Activated naive CD8-positive, alpha-beta T cell treated with anti-CD3 and anti-CD28 coated beads for 36 hours (primary cell): ENCODE data around the gene STT3A. TPM values are rescaled to one million over a fixed set of nuclear protein-coding genes. Genes with fewer than 3 reads are reported as not detected.
"Not testable (repeated sequence)": the region's sequence is repeated elsewhere in the genome, so short reads cannot be mapped to it uniquely, and the experiment has no call there.

Experiments
- DNase-seq: peaks from one replicate; pipeline ENCODE4 v3.0.0; 2021
- H3K27ac Mint-ChIP-seq: one replicate; pipeline ENCODE4 v1.8.0; 2022; ENCODE audit warnings: mild to moderate bottlenecking, moderate library complexity, mixed read lengths
- H3K27me3 Mint-ChIP-seq: one replicate; pipeline ENCODE4 v1.8.0; 2022; ENCODE audit warnings: mild to moderate bottlenecking, mixed read lengths
- H3K36me3 Mint-ChIP-seq: one replicate; pipeline ENCODE4 v1.8.0; 2021; ENCODE audit warnings: mild to moderate bottlenecking, mixed read lengths
- H3K4me1 Mint-ChIP-seq: one replicate; pipeline ENCODE4 v1.8.0; 2021; ENCODE audit warnings: mixed read lengths
- H3K4me3 Mint-ChIP-seq: one replicate; pipeline ENCODE4 v1.8.0; 2022; ENCODE audit warnings: mild to moderate bottlenecking, moderate library complexity, mixed read lengths
- H3K9me3 Mint-ChIP-seq: one replicate; pipeline ENCODE4 v1.8.0; 2022; ENCODE audit warnings: mixed read lengths
- total RNA-seq, 2 experiments: library from RNA; stranded (reverse); gene quantifications; one replicate each; pipeline ENCODE4 v1.2.3, GENCODE V29; 2021

STT3A gene
- total RNA-seq, 2 experiments from 2014 or later = 107 to 111 TPM

DNA sequence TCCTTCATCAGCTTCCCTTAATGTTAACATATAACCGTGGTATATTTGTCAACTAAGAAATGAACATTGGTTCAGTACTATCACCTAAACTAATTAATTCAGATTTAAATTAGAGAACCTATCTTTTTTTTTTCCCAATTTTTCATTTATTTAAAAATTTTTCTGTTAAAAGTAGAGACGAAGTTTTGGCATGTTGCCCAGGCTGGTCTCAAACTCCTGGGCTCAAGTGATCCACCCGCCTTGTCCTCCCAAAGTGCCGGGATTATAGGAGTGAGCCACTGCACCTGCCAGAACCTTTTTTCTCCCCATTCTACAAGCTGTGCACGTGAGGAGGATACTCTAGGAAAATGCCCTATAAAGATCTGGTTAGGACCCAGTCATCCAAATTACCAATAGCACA is 19.7 kb upstream of the STT3A start:
- no peak overlapping the region for H3K27ac Mint-ChIP-seq

DNA sequence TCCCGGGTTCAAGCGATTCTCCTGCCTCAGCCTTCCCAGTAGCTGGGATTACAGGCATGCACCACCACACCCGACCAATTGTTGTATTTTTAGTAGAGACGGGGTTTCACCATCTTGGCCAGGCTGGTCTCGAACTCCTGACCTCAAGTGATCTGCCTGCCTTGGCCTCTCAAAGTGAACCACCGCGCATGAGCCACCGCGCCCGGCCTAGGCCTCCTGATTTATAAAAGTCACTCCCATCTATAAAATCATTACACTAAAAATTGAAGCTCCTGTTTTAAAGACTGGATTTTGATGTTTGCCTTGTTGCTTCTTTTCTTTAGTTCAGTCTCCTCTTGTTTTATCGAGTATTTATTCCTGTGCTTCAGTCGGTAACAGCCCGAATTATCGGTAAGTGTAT is 15.5 kb upstream of the STT3A start:
- not testable (repeated sequence) for H3K4me1 Mint-ChIP-seq, H3K4me3 Mint-ChIP-seq, H3K27ac Mint-ChIP-seq, DNase-seq, H3K9me3 Mint-ChIP-seq, H3K27me3 Mint-ChIP-seq
- peaks cover 36% of the 10 kb centered on the region for H3K36me3 Mint-ChIP-seq

More for the DNA sequence above, 19.7 kb upstream of the STT3A start:
- no peaks in the 10 kb centered on the region for H3K9me3 Mint-ChIP-seq
- H3K4me3 Mint-ChIP-seq = no peak overlapping the region
- H3K36me3 Mint-ChIP-seq = peaks cover 28% of the 10 kb centered on the region
- peaks cover 20% of the 10 kb centered on the region for H3K4me1 Mint-ChIP-seq
- no peak for DNase-seq
- H3K27me3 Mint-ChIP-seq = no peaks in the 10 kb centered on the region

DNA sequence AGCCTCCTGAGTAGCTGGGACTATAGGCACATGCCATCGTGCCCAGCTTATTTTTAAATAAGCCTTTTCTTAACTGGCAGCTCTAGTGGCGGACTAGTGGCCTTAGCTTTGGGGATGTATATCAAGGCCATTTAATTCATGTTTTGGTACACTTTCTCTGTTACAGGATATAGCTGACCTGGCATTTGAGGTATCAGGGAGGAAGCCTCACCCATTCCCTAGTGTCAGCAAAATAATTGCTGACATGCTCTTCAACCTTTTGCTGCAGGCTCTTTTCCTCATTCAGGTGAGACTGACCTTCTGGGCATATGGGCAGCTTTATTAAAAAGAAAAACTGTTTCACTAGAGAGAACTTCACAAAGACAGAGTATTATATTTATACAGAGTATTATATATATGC is 13.9 kb upstream of the STT3A start:
- Mint-ChIP-seq H3K27ac (no peak overlapping the region), H3K9me3 (no peaks in the 10 kb centered on the region), H3K27me3 (no peaks in the 10 kb centered on the region), H3K36me3 (peaks cover 29% of the 10 kb centered on the region), H3K4me3 (no peak overlapping the region), H3K4me1 (no peaks in the 10 kb centered on the region)
- DNase-seq = no peak

DNA sequence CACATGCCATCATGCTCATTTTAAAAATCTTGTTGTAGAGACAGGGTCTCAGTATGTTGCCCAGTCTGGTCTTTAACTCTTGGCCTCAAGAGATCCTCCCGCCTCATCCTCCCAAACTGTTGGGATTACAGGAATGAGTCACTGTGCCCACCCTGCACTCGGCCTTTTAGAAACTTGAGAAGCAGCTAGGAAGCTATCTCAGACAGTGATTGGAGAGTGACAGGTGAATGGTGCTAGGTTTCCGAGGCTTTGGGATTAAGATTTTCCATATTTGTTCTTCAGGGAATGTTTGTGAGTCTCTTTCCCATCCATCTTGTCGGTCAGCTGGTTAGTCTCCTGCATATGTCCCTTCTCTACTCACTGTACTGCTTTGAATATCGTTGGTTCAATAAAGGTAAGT is 12.8 kb upstream of the STT3A start:
- Mint-ChIP-seq H3K27ac (peak overlapping the region; percentile 38), H3K4me1 (no peaks in the 10 kb centered on the region), H3K9me3 (no peaks in the 10 kb centered on the region), H3K4me3 (no peak overlapping the region), H3K27me3 (no peaks in the 10 kb centered on the region), H3K36me3 (peaks cover 30% of the 10 kb centered on the region)
- DNase-seq = no peak

DNA sequence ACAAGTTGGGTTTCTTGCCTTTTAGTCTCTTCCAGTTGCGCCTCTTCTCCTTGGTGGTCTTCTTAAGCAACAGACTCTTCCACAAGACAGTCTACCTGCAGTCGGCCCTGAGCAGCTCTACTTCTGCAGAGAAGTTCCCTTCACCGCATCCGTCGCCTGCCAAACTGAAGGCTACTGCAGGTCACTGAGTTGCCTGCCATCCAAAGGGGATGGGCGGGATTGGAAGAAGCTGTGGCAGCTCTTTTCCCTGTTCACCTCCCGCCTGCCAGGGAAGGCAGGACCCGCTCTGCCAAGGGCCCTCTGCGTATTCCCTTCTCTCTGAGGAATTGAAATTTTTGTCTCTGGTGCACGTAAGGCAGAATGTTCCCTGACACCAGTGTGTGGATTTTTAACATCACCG is 9.2 kb upstream of the STT3A start:
- Mint-ChIP-seq H3K4me3 (no peak overlapping the region), H3K36me3 (peaks cover 22% of the 10 kb centered on the region), H3K4me1 (no peaks in the 10 kb centered on the region), H3K27me3 (no peaks in the 10 kb centered on the region), H3K9me3 (no peaks in the 10 kb centered on the region), H3K27ac (no peak overlapping the region)
- DNase-seq = no peak

DNA sequence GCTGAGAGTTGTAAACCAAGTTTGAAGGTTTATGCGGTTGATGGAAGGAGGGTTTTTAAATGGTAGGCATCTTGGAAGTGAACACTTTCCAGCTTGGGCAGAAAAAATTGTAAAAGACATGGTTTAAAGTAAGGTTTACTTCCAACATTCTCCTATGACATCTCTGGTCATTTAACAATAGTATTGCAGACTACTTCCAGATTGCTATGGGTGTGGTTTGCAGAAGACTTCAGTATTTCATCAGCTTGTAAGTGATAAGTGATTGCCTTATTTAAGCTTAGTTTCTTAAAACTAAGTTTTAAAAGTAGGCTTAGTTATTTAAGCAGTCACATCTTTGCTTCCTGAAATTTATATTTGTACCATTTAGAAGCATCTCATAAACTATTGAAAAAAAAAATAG is 7.2 kb upstream of the STT3A start:
- Mint-ChIP-seq H3K4me1 (no peaks in the 10 kb centered on the region), H3K4me3 (no peak overlapping the region), H3K27me3 (no peaks in the 10 kb centered on the region), H3K27ac (no peak overlapping the region), H3K36me3 (peaks cover 15% of the 10 kb centered on the region), H3K9me3 (no peaks in the 10 kb centered on the region)
- DNase-seq = no peak

GRCh38 chr11:125586623-125587022 is 6.0 kb upstream of the STT3A start:
- Mint-ChIP-seq H3K27ac (no peak overlapping the region), H3K4me3 (no peak overlapping the region), H3K27me3 (no peaks in the 10 kb centered on the region), H3K36me3 (peaks cover 12% of the 10 kb centered on the region), H3K9me3 (no peaks in the 10 kb centered on the region), H3K4me1 (peaks cover 4% of the 10 kb centered on the region)
- DNase-seq = no peak

- H3K27me3 Mint-ChIP-seq = no peaks in the 10 kb centered on the region
- DNase-seq = no peak
- H3K4me1 Mint-ChIP-seq = peaks cover 6% of the 10 kb centered on the region
- H3K4me3 Mint-ChIP-seq = no peak overlapping the region
- H3K9me3 Mint-ChIP-seq = no peaks in the 10 kb centered on the region
- peaks cover 12% of the 10 kb centered on the region for H3K36me3 Mint-ChIP-seq
- no peak overlapping the region for H3K27ac Mint-ChIP-seq
Observed at GRCh38 chr11:125587480-125587879, 5.2 kb upstream of the STT3A start.

- no peak overlapping the region for H3K4me3 Mint-ChIP-seq
- H3K4me1 Mint-ChIP-seq = peaks cover 7% of the 10 kb centered on the region
- H3K27ac Mint-ChIP-seq = no peak overlapping the region
Observed at GRCh38 chr11:125588505-125588904, 4.1 kb upstream of the STT3A start.

GRCh38 chr11:125591649-125592304 is 875 bp upstream of the STT3A start:
- peak overlapping the region; percentile 97 for H3K27ac Mint-ChIP-seq
- peaks cover 28% of the 10 kb centered on the region for H3K4me1 Mint-ChIP-seq
- peak; percentile 40 for DNase-seq
- peak overlapping the region; percentile 100 for H3K4me3 Mint-ChIP-seq
- no peaks in the 10 kb centered on the region for H3K9me3 Mint-ChIP-seq
- no peaks in the 10 kb centered on the region for H3K27me3 Mint-ChIP-seq
- H3K36me3 Mint-ChIP-seq = peaks cover 23% of the 10 kb centered on the region

More at GRCh38 chr11:125588505-125588904, 4.1 kb upstream of the STT3A start:
- Mint-ChIP-seq H3K9me3 (no peaks in the 10 kb centered on the region), H3K27me3 (no peaks in the 10 kb centered on the region), H3K36me3 (peaks cover 18% of the 10 kb centered on the region)
- no peak for DNase-seq

GRCh38 chr11:125593114-125593820 is 615 bp downstream of the STT3A start:
- peak overlapping the region; percentile 100 for H3K4me3 Mint-ChIP-seq
- no peak for DNase-seq
- H3K27ac Mint-ChIP-seq = peak overlapping the region; percentile 97
- no peaks in the 10 kb centered on the region for H3K27me3 Mint-ChIP-seq
- no peaks in the 10 kb centered on the region for H3K9me3 Mint-ChIP-seq
- peaks cover 25% of the 10 kb centered on the region for H3K36me3 Mint-ChIP-seq
- peaks cover 28% of the 10 kb centered on the region for H3K4me1 Mint-ChIP-seq

GRCh38 chr11:125594958-125595357 is 2.3 kb downstream of the STT3A start:
- Mint-ChIP-seq H3K27ac (no peak overlapping the region), H3K27me3 (no peaks in the 10 kb centered on the region), H3K36me3 (peaks cover 29% of the 10 kb centered on the region), H3K4me3 (no peak overlapping the region), H3K4me1 (peaks cover 28% of the 10 kb centered on the region), H3K9me3 (no peaks in the 10 kb centered on the region)
- DNase-seq = no peak

DNA sequence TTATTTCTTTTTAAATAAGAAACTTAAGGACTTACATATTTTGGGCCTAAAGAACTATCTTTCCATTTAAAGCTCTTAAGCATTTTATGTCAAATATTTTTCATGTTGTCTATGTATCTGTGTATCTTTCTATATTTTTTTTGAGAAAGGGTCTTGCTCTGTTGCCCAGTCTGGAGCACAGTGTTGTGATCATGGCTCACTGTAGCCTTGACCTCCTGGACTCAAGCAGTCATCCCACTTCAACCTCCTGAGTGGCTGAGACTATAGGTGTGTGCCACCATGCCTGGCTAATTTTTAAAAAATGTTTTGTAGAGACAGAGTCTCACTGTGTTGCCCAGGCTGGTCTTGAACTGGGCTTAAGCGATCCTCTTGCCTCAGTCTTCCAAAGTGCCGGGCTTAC is 8.0 kb downstream of the STT3A start:
- Mint-ChIP-seq H3K4me1 (peaks cover 5% of the 10 kb centered on the region), H3K27ac (no peak overlapping the region), H3K9me3 (no peaks in the 10 kb centered on the region), H3K4me3 (no peak overlapping the region), H3K36me3 (peaks cover 24% of the 10 kb centered on the region), H3K27me3 (no peaks in the 10 kb centered on the region)
- no peak for DNase-seq

GRCh38 chr11:125603207-125603606 is 10.6 kb downstream of the STT3A start:
- Mint-ChIP-seq H3K9me3 (no peaks in the 10 kb centered on the region), H3K27me3 (no peaks in the 10 kb centered on the region), H3K4me1 (peaks cover 2% of the 10 kb centered on the region), H3K36me3 (peaks cover 22% of the 10 kb centered on the region), H3K4me3 (no peak overlapping the region), H3K27ac (no peak overlapping the region)
- no peak for DNase-seq

- Mint-ChIP-seq H3K27me3 (no peaks in the 10 kb centered on the region), H3K4me3 (no peak overlapping the region), H3K36me3 (peaks cover 25% of the 10 kb centered on the region), H3K4me1 (peaks cover 2% of the 10 kb centered on the region), H3K9me3 (no peaks in the 10 kb centered on the region), H3K27ac (no peak overlapping the region)
- DNase-seq = no peak
Observed at GRCh38 chr11:125605417-125605816, 12.8 kb downstream of the STT3A start.

DNA sequence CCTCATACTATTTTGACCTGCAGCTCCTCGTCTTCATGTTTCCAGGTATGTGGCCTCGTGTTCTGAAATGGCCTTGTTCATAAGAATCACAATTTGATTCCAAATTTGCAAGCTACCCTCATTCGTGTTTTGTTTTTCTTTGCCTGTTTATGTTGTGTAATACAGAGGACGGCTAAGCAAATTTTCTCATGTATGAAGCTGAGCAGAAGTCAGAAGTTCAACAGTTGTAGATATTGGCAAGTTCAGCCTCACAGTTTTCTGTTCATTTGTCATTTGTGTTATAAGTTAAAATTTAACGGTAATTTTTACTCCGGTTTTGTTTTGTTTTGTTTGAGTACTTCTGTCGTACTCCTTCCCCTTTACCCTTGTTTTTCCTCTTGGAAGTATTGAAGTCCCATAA is 16.9 kb downstream of the STT3A start:
- no peak overlapping the region for H3K27ac Mint-ChIP-seq
- H3K4me3 Mint-ChIP-seq = no peak overlapping the region
- H3K9me3 Mint-ChIP-seq = no peaks in the 10 kb centered on the region
- peaks cover 38% of the 10 kb centered on the region for H3K36me3 Mint-ChIP-seq
- H3K27me3 Mint-ChIP-seq = no peaks in the 10 kb centered on the region
- peaks cover 5% of the 10 kb centered on the region for H3K4me1 Mint-ChIP-seq
- DNase-seq = no peak
